ENCODE data around the gene NLRP1.

Gene NLRP1

GRCh38 chr17:5555254-5555653 is 29.1 kb downstream of the NLRP1 start:
- DNase-seq, result no peak

GRCh38 chr17:5553479-5553878 is 30.8 kb downstream of the NLRP1 start:
- no peak for DNase-seq

- DNase-seq, result no peak
Observed at GRCh38 chr17:5552841-5553240, 31.5 kb downstream of the NLRP1 start.

- DNase-seq, result no peak
Observed at GRCh38 chr17:5545051-5545987, 39.0 kb downstream of the NLRP1 start.

GRCh38 chr17:5544115-5544514 is 40.2 kb downstream of the NLRP1 start:
- no peak for DNase-seq

- no peak for DNase-seq
Observed at GRCh38 chr17:5541610-5542202, 42.6 kb downstream of the NLRP1 start.

- no peak for DNase-seq
Observed at GRCh38 chr17:5540321-5540720, 44.0 kb downstream of the NLRP1 start.

- DNase-seq, result no peak
Observed at GRCh38 chr17:5539286-5539685, 45.0 kb downstream of the NLRP1 start.

- DNase-seq, result no peak
Observed at GRCh38 chr17:5536866-5537650, 47.3 kb downstream of the NLRP1 start.

- no peak for DNase-seq
Observed at GRCh38 chr17:5535436-5535835, 48.9 kb downstream of the NLRP1 start.

- DNase-seq, result no peak
Observed at GRCh38 chr17:5533486-5534315, 50.6 kb downstream of the NLRP1 start.

GRCh38 chr17:5532581-5532980 is 51.7 kb downstream of the NLRP1 start:
- DNase-seq, result no peak

- DNase-seq, result no peak
Observed at GRCh38 chr17:5531085-5531418, 53.3 kb downstream of the NLRP1 start.

- DNase-seq, result no peak
Observed at GRCh38 chr17:5530265-5531084, 53.8 kb downstream of the NLRP1 start.

GRCh38 chr17:5527601-5528250 is 56.6 kb downstream of the NLRP1 start:
- no peak for DNase-seq

- peak in 2 of 5 experiments; percentile 11 to 14 for DNase-seq
Observed at GRCh38 chr17:5526821-5527598, 57.3 kb downstream of the NLRP1 start.

- no peak for DNase-seq
Observed at GRCh38 chr17:5523249-5523648, 61.1 kb downstream of the NLRP1 start.

- DNase-seq, result no peak
Observed at GRCh38 chr17:5522476-5522875, 61.8 kb downstream of the NLRP1 start.

GRCh38 chr17:5516060-5516792 is 68.1 kb downstream of the NLRP1 start:
- no peak for DNase-seq

- DNase-seq, result no peak
Observed at GRCh38 chr17:5514976-5515375, 69.3 kb downstream of the NLRP1 start.
